ENCODE results near the gene PADI2. TPM values are rescaled to one million over a fixed set of nuclear protein-coding genes. Genes with fewer than 3 reads are reported as not detected.
"Not testable (repeated sequence)": the region's sequence is repeated elsewhere in the genome, so short reads cannot be mapped to it uniquely, and the experiment has no call there.

Gene PADI2
- total RNA-seq, 1 donor from 2014 or later, result 0.49 TPM

DNA sequence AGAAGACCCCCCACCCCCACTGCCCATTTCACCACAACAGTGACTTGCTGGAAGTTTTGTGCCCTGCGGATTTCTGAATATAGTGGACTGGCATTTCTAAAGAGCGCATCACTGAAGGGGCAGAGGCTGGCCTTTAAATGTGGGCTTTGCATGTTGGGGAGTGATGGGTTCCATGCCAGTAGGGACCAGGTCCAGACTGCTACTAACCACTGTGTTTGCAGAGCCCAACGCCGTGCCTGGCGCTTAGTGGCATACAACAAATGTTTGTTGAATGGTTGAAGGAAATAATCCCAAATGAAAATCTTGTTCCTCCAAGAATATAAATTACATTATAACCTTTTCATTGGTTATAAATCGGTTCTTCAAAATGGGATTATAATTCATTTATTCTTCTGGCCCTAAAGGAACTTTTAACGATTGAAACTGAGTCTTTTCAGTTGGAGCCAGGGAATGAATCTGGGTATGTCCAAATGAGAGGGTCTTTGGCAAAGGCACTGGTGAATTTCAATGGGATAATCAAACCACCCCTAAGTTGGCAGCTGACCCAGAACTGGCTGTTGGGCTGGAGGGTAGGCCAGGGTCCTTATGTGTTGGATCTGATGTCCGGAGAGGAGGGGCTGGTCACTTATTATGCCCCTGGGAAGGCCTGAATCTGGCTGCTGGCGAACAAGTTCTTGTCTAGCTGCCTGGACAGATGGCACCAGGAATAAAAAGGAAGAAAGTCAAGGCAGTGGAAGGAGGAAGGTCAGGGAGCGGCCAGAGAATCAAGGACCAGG, 51.6 kb downstream of the PADI2 start:
- intact Hi-C loops (cut with micrococcal nuclease), result no loop called here
- H3K27me3 ChIP-seq (ENCODE audit: low read depth), result peaks cover 11% of the 10 kb centered on the region
- TF ChIP-seq CTCF (IDR thresholded peaks at IDR 0.05; ENCODE audit: borderline replicate concordance), result no peak
- H3K4me3 ChIP-seq, result no peak overlapping the region
- H3K27ac ChIP-seq (replicated peaks), result no peak overlapping the region
- peaks cover 6% of the 10 kb centered on the region for H3K4me1 ChIP-seq
- peaks cover 12% of the 10 kb centered on the region for H3K9me3 ChIP-seq (replicated peaks)
- no peak for DNase-seq
- H3K36me3 ChIP-seq, result no peaks in the 10 kb centered on the region

DNA sequence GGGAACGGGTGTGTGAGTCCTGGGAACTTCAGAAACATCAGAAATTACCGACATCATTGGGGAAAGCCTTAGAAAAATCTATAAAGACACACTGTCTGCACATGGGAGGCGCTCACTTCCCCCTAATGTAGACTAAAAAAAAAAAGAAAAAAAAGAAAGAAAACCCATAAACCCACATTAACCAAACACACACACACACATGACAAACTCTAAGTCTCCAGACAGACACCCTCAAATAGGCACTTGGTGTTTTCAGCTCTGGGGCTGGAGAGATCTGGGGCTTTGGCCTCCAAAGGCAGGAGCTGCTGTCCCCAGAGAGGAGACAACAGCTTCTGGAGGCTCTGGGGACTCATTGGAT, 52.2 kb downstream of the PADI2 start:
- H3K4me1 ChIP-seq, result peaks cover 6% of the 10 kb centered on the region
- intact Hi-C loops (cut with micrococcal nuclease), result no loop called here
- no peak for DNase-seq
- no peak overlapping the region for H3K27ac ChIP-seq (replicated peaks)
- H3K4me3 ChIP-seq, result no peak overlapping the region
- no peaks in the 10 kb centered on the region for H3K36me3 ChIP-seq
- no peak for TF ChIP-seq CTCF (IDR thresholded peaks at IDR 0.05; ENCODE audit: borderline replicate concordance)
- peaks cover 12% of the 10 kb centered on the region for H3K9me3 ChIP-seq (replicated peaks)
- peaks cover 5% of the 10 kb centered on the region for H3K27me3 ChIP-seq (ENCODE audit: low read depth)

DNA sequence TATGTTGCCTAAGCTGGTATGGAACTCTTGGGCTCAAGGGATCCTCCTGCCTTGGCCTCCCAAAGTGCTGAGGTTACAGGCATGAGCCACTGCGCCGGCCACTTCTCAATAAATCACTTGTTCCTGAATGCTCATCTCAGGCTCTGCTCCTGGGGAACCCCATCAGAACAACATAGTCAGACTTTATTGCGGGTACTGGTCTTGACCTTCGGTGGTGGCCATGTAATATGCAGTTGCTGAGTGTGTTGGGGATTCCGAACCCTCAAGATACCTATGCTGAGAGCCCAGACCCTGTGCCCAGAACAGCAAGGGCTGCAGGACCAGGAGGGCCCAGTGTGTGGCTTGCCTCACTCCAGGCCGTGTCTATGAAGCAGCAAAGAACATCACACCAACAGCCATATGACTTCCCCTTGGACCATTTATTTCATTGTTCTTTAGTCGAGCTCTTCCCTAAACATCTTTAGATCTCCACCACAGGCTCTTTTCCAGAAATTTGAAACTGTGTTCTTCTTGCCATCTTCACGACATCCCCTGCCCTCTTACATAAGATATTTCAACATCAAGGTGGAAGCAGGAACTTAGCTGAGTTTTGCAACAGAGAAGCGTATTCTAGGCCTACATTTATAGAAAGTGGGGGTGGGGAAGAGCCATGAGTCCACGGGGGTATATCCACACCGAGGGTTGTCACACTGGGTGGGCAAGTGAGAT, 52.7 kb downstream of the PADI2 start:
- intact Hi-C loops (cut with micrococcal nuclease), result no loop called here
- H3K4me1 ChIP-seq, result peaks cover 10% of the 10 kb centered on the region
- no peak overlapping the region for H3K4me3 ChIP-seq
- no peak overlapping the region for H3K27ac ChIP-seq (replicated peaks)
- no peak for DNase-seq
- no peaks in the 10 kb centered on the region for H3K36me3 ChIP-seq
- peaks cover 12% of the 10 kb centered on the region for H3K9me3 ChIP-seq (replicated peaks)
- H3K27me3 ChIP-seq (ENCODE audit: low read depth), result no peaks in the 10 kb centered on the region
- TF ChIP-seq CTCF (IDR thresholded peaks at IDR 0.05; ENCODE audit: borderline replicate concordance), result no peak

GRCh38 chr1:17065666-17066065, 53.6 kb downstream of the PADI2 start:
- intact Hi-C loops (cut with micrococcal nuclease), result no loop called here
- DNase-seq, result no peak
- TF ChIP-seq CTCF (IDR thresholded peaks at IDR 0.05; ENCODE audit: borderline replicate concordance), result no peak
- Histone ChIP-seq H3K36me3 (no peaks in the 10 kb centered on the region), H3K27me3 (ENCODE audit: low read depth) (no peaks in the 10 kb centered on the region), H3K27ac (replicated peaks) (no peak overlapping the region), H3K4me3 (no peak overlapping the region), H3K4me1 (peaks cover 15% of the 10 kb centered on the region), H3K9me3 (replicated peaks) (peaks cover 12% of the 10 kb centered on the region)

GRCh38 chr1:17062751-17063150, 56.5 kb downstream of the PADI2 start:
- Histone ChIP-seq H3K9me3 (replicated peaks) (peaks cover 12% of the 10 kb centered on the region), H3K4me1 (peaks cover 15% of the 10 kb centered on the region), H3K27me3 (ENCODE audit: low read depth) (peaks cover 11% of the 10 kb centered on the region)
- H3K36me3 ChIP-seq; H3K4me3 ChIP-seq; DNase-seq; H3K27ac ChIP-seq (replicated peaks); intact Hi-C loops (cut with micrococcal nuclease): not testable (repeated sequence)

- H3K4me3 ChIP-seq, result no peak overlapping the region
- H3K9me3 ChIP-seq (replicated peaks), result peaks cover 12% of the 10 kb centered on the region
- no peak for TF ChIP-seq CTCF (IDR thresholded peaks at IDR 0.05; ENCODE audit: borderline replicate concordance)
- H3K27me3 ChIP-seq (ENCODE audit: low read depth), result peaks cover 14% of the 10 kb centered on the region
- no peak for DNase-seq
- intact Hi-C loops (cut with micrococcal nuclease), result no loop called here
- H3K27ac ChIP-seq (replicated peaks), result no peak overlapping the region
- peaks cover 15% of the 10 kb centered on the region for H3K4me1 ChIP-seq
- H3K36me3 ChIP-seq, result no peaks in the 10 kb centered on the region
These were observed 57.4 kb downstream of the PADI2 start for GRCh38 chr1:17061892-17062291.
